Measurements from ENCODE around the gene NANS.

DNA sequence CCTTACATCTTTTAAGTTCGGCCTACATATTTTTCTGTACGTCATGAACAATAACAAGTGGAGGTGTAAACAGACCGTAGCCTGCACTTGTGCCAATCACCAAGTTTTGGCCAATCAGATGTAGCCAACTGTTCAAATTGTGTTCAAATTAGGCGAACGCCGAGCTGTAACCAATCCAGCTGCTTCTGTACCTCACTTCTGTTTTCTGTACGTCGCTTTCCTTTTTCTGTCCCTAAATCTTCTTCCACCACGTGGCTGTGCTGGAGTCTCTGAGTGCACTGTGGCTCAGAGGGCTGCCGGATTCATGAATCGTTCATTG is 36.0 kb downstream of the NANS start:
- TF ChIP-seq POLR2A (IDR thresholded peaks at IDR 0.05; ENCODE audit: low read length) (no peak), GATA1 (IDR thresholded peaks at IDR 0.05; ENCODE audit: low read depth, low read length) (no peak)
